Measurements from ENCODE around the gene B3GNT2. TPM values are rescaled to one million over a fixed set of nuclear protein-coding genes. Genes with fewer than 3 reads are reported as not detected.

The B3GNT2 gene
- total and polyA plus RNA-seq, 9 of the 15 experiments (the other 6 are each of a cell fraction or from before 2014, with no cell fraction given), result 6.0 to 38.9 (median 25.0) TPM

- TF ChIP-seq TBP (optimal IDR thresholded peaks at IDR 0.05; ENCODE audit: low read depth, low read length), result peak; percentile 86
- no peak for TF ChIP-seq ZNF586 (CRISPR knock-in tag; conservative IDR thresholded peaks at IDR 0.05)
- no peak for TF ChIP-seq MED1 (CRISPR knock-in tag; IDR thresholded peaks at IDR 0.05; ENCODE audit: borderline replicate concordance)
- TF ChIP-seq PRDM10 (IDR thresholded peaks at IDR 0.05; ENCODE audit: partially characterized antibody), result peak; percentile 49
- TF ChIP-seq CREB5 (CRISPR knock-in tag; IDR thresholded peaks at IDR 0.05), result no peak
- TF ChIP-seq ETV6 (IDR thresholded peaks at IDR 0.05; ENCODE audit: borderline replicate concordance in 1 of 2, low read depth in 2 of 2, low read length in 1 of 2), result no peak
- no peak for TF ChIP-seq ETV6 (CRISPR knock-in tag; IDR thresholded peaks at IDR 0.05; ENCODE audit: borderline replicate concordance)
- no peak for TF ChIP-seq FOXM1 (IDR thresholded peaks at IDR 0.05; ENCODE audit: low read depth)
- 0 out of 2 replicates have a peak, but pooled peaks have one; percentile 20 for TF ChIP-seq FOXM1 (CRISPR knock-in tag; IDR thresholded peaks at IDR 0.05; ENCODE audit: low read depth)
- TF ChIP-seq CUX1 (CRISPR knock-in tag; IDR thresholded peaks at IDR 0.05), result no peak
- TF ChIP-seq HDAC1 (IDR thresholded peaks at IDR 0.05), result peak in 1 of 2 experiments; percentile 37; a peak in 1 of 4 replicates
- TF ChIP-seq RAD21 (CRISPR knock-in tag; conservative IDR thresholded peaks at IDR 0.05 in 1 of 2, IDR thresholded peaks at IDR 0.05 in 1 of 2), result no peak
- peak; percentile 85 for TF ChIP-seq BRD9 (IDR thresholded peaks at IDR 0.05; ENCODE audit: low read depth, partially characterized antibody)
- TF ChIP-seq TFAP4 (CRISPR knock-in tag; IDR thresholded peaks at IDR 0.05; ENCODE audit: borderline replicate concordance), result peak; percentile 44; the same call in 1 of the 2 replicates
- TF ChIP-seq GABPB1 (CRISPR knock-in tag; IDR thresholded peaks at IDR 0.05), result peak; percentile 24; the same call in 1 of the 2 replicates
Observed at GRCh38 chr2:62195421-62196277, at the start of gene B3GNT2 (continued).

Data from K562 (cell line).